HepG2 (cell line): ENCODE data around the gene TTN. TPM values are rescaled to one million over a fixed set of nuclear protein-coding genes. Genes with fewer than 3 reads are reported as not detected.
A peak's percentile ranks its signal among the peaks of the same experiment; 100 is the strongest.

Source experiments
- ATF7-NPFF ChIP-seq: sonication (generic); formaldehyde crosslinking; IDR thresholded peaks from 2 replicates; pipeline ENCODE4 v1.8.1; 2023; ENCODE audit warnings: mild to moderate bottlenecking, low read depth, missing genetic modification reagents, moderate library complexity
- CEBPB ChIP-seq: IDR thresholded peaks from 2 replicates; pipeline ENCODE4 v1.6.1; 2011; ENCODE audit warnings: low read depth, low read length, improper control_type of control experiment, borderline replicate concordance
- HHEX ChIP-seq: IDR thresholded peaks from 2 replicates; pipeline ENCODE4 v1.6.1; 2016; ENCODE audit warnings: control low read depth
- HIVEP1 ChIP-seq: sonication (generic); formaldehyde crosslinking; IDR thresholded peaks from 2 replicates; pipeline ENCODE4 v1.4.0; 2020; ENCODE audit warnings: mild to moderate bottlenecking, missing genetic modification reagents
- IKZF1 ChIP-seq: fragments of 450-650 bp; IDR thresholded peaks from 2 replicates; pipeline ENCODE4 v1.7.1; 2016
- IRX3 ChIP-seq: sonication (generic); formaldehyde crosslinking; IDR thresholded peaks from 2 replicates; pipeline ENCODE4 v1.8.1; 2023; ENCODE audit warnings: mild to moderate bottlenecking, low read depth, missing genetic modification reagents, borderline replicate concordance
- NFKB2 ChIP-seq: sonication (generic); formaldehyde crosslinking; IDR thresholded peaks from 2 replicates; pipeline ENCODE4 v1.4.0; 2020; ENCODE audit warnings: missing genetic modification reagents, borderline replicate concordance
- NFKBIZ ChIP-seq: IDR thresholded peaks from 2 replicates; pipeline ENCODE4 v1.6.1; 2018; ENCODE audit warnings: missing genetic modification reagents, missing compliant biosample characterization
- NFRKB ChIP-seq: fragments of 450-650 bp; IDR thresholded peaks from 2 replicates; pipeline ENCODE4 v1.6.1; 2017
- PHF5A ChIP-seq: IDR thresholded peaks from one replicate; pipeline ENCODE4 v1.6.1; 2018; ENCODE audit warnings: low read depth, missing genetic modification reagents; ENCODE audit not compliant: unreplicated experiment
- POLR2AphosphoS2 ChIP-seq: IDR thresholded peaks from 2 replicates; pipeline ENCODE4 v1.6.1; 2011; ENCODE audit warnings: low read depth, low read length, improper control_type of control experiment
- SMAD9 ChIP-seq: sonication (generic); formaldehyde crosslinking; IDR thresholded peaks from 2 replicates; pipeline ENCODE4 v1.5.1; 2020; ENCODE audit warnings: mild to moderate bottlenecking, missing genetic modification reagents
- SNRNP70 ChIP-seq: fragments of 200-400 bp; formaldehyde crosslinking; IDR thresholded peaks from 2 replicates; pipeline ENCODE4 v1.6.1; 2017; ENCODE audit warnings: mild to moderate bottlenecking, low read depth, low read length, moderate library complexity
- SPEN ChIP-seq: sonication (generic); formaldehyde crosslinking; IDR thresholded peaks from 2 replicates; pipeline ENCODE4 v1.5.1; 2020; ENCODE audit warnings: low read depth, mild to moderate bottlenecking, missing genetic modification reagents
- THYN1 ChIP-seq: sonication (generic); formaldehyde crosslinking; IDR thresholded peaks from 2 replicates; pipeline ENCODE4 v1.8.1; 2023; ENCODE audit warnings: low read depth, mild to moderate bottlenecking, moderate library complexity, missing genetic modification reagents, borderline replicate concordance
- WIZ ChIP-seq: sonication (generic); formaldehyde crosslinking; IDR thresholded peaks from 2 replicates; pipeline ENCODE4 v1.5.1; 2020; ENCODE audit warnings: mild to moderate bottlenecking, missing genetic modification reagents
- XBP1 ChIP-seq: sonication (generic); formaldehyde crosslinking; IDR thresholded peaks from 2 replicates; pipeline ENCODE4 v1.5.0; 2020; ENCODE audit warnings: missing genetic modification reagents
- ZMAT3 ChIP-seq: sonication (generic); formaldehyde crosslinking; conservative IDR thresholded peaks from 2 replicates; pipeline ENCODE4 v1.7.0; 2021; ENCODE audit warnings: missing genetic modification reagents
- ZNF124 ChIP-seq: sonication (generic); formaldehyde crosslinking; IDR thresholded peaks from 2 replicates; pipeline ENCODE4 v1.4.0; 2020; ENCODE audit warnings: missing genetic modification reagents
- ZNF180 ChIP-seq: sonication (generic); formaldehyde crosslinking; IDR thresholded peaks from 2 replicates; pipeline ENCODE4 v1.4.0; 2020; ENCODE audit warnings: low read depth, missing genetic modification reagents, borderline replicate concordance
- ZNF230 ChIP-seq: sonication (generic); formaldehyde crosslinking; IDR thresholded peaks from 2 replicates; pipeline ENCODE4 v1.4.0; 2020; ENCODE audit warnings: mild to moderate bottlenecking, missing genetic modification reagents
- ZNF235 ChIP-seq: sonication (generic); formaldehyde crosslinking; IDR thresholded peaks from 2 replicates; pipeline ENCODE4 v1.8.1; 2023; ENCODE audit warnings: mild to moderate bottlenecking, missing genetic modification reagents, borderline replicate concordance
- ZNF335 ChIP-seq: sonication (generic); formaldehyde crosslinking; IDR thresholded peaks from 2 replicates; pipeline ENCODE4 v1.4.0; 2020; ENCODE audit warnings: missing genetic modification reagents
- ZNF430 ChIP-seq: sonication (generic); formaldehyde crosslinking; IDR thresholded peaks from 2 replicates; pipeline ENCODE4 v1.9.0; 2021; ENCODE audit warnings: mild to moderate bottlenecking, missing genetic modification reagents
- ZNF629 ChIP-seq: sonication (generic); formaldehyde crosslinking; conservative IDR thresholded peaks from 2 replicates; pipeline ENCODE4 v1.5.0; 2020; ENCODE audit warnings: missing genetic modification reagents
- polyA plus RNA-seq, 8 experiments: library from polyadenylated mRNA; depleted of rRNA in 3 of 8; stranded (reverse) in 7 of 8; unstranded in 1 of 8; fragments of >200 nt; fragmentation: Illumina TruSeq in 4 of 8; extraction: Trizol in 4 of 8; gene quantifications; 2 replicates each; pipeline versions ENCODE4 v1.2.1 to v1.2.3, GENCODE V29; 2011 to 2016; ENCODE audit warnings: low read depth in 4 of 8, missing spikeins in 1 of 8, mixed read lengths in 1 of 8; ENCODE audit not compliant: insufficient read depth in 1 of 8
- total RNA-seq, 5 experiments: library from RNA; depleted of rRNA; stranded (reverse); fragments of >200 nt; fragmentation: Illumina TruSeq; extraction: Trizol; gene quantifications; 2 replicates each; pipeline ENCODE4 v1.2.3, GENCODE V29; 2016; ENCODE audit warnings: low read depth in 1 of 5
- TF ChIP-seq, protein P1 (sequence below): sonication (generic); formaldehyde crosslinking; IDR thresholded peaks from 2 replicates; pipeline ENCODE4 v1.5.1; 2020; ENCODE audit warnings: mild to moderate bottlenecking, missing genetic modification reagents, moderate library complexity
- TF ChIP-seq, protein P2 (sequence below): sonication (generic); formaldehyde crosslinking; IDR thresholded peaks from 2 replicates; pipeline ENCODE4 v1.9.0; 2021; ENCODE audit warnings: missing genetic modification reagents, borderline replicate concordance

TTN gene
- total and polyA plus RNA-seq, 2 of the 13 experiments (the other 11 are each of a cell fraction or from before 2014, with no cell fraction given), result under 0.01 TPM

DNA sequence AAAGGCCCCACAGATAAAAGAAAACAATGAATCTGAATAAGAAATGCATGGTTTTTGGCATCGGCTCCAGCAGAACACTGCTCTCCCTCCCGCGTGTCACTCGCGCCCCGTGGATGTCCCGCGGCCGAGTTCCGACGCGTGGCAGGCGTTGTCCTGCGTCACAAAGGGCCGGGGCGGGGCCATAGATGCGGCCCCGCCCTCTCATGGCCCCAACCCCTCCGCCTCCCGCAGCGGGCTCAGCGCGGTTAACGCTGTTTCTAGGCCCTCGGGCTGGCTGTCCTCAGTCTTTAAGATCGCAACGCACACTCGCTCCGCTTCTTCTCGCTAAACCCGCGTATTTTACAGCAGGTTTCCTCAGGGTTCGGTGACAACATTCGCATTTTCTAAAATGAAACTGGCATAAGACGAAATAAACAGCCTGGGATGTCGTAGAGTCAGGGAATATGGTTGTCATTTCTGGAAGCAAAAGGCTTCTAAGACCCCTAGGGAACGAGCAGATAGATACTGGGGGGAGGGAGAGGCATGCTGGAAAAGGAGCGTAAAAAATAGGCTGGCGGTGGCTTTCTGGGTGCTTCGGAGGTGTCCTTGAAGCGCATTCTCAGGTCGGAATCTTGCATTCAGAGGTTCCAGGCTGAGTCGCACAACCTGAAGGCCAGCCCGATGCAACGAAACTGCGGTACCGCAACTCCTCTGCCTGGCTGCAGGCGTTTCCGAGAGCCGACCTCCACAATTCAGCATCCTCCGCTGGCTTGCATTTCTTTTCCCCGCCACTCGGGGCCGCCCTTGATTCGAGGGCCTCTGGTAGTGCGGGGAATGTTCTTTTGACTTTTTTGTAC is 328.6 kb downstream of the TTN start, which contains the start of gene FKBP7 (continued):
- TF ChIP-seq, protein P1, sequence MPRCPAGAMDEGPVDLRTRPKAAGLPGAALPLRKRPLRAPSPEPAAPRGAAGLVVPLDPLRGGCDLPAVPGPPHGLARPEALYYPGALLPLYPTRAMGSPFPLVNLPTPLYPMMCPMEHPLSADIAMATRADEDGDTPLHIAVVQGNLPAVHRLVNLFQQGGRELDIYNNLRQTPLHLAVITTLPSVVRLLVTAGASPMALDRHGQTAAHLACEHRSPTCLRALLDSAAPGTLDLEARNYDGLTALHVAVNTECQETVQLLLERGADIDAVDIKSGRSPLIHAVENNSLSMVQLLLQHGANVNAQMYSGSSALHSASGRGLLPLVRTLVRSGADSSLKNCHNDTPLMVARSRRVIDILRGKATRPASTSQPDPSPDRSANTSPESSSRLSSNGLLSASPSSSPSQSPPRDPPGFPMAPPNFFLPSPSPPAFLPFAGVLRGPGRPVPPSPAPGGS (CRISPR knock-in tag), result peak; percentile 88
- TF ChIP-seq ZMAT3 (peak; percentile 79; the same call in 1 of the 2 replicates), ZNF180 (no peak), ZNF629 (CRISPR knock-in tag) (peak; percentile 38; the same call in 1 of the 2 replicates), SNRNP70 (no peak), ZNF230 (peak; percentile 26), HIVEP1 (CRISPR knock-in tag) (peak; percentile 40), SMAD9 (peak; percentile 44; the same call in 1 of the 2 replicates), HHEX (CRISPR knock-in tag) (0 out of 2 replicates have a peak, but pooled peaks have one; percentile 6), ZNF430 (CRISPR knock-in tag) (peak; percentile 95), THYN1 (no peak), SPEN (peak; percentile 51; the same call in 1 of the 2 replicates), NFRKB (no peak), XBP1 (CRISPR knock-in tag) (peak; percentile 81; the same call in 1 of the 2 replicates), PHF5A (CRISPR knock-in tag) (peak; percentile 43), POLR2AphosphoS2 (no peak), NFKBIZ (CRISPR knock-in tag) (peak; percentile 42; the same call in 1 of the 2 replicates), IRX3 (CRISPR knock-in tag) (peak; percentile 17; the same call in 1 of the 2 replicates), NFKB2 (CRISPR knock-in tag) (peak; percentile 89; the same call in 1 of the 2 replicates), WIZ (CRISPR knock-in tag) (no peak), CEBPB (no peak), ATF7-NPFF (CRISPR knock-in tag) (peak; percentile 54; the same call in 1 of the 2 replicates), ZNF235 (CRISPR knock-in tag) (peak; percentile 80; the same call in 1 of the 2 replicates), IKZF1 (no peak), ZNF335 (CRISPR knock-in tag) (peak; percentile 85), ZNF124 (CRISPR knock-in tag) (0 out of 2 replicates have a peak, but pooled peaks have one; percentile 66)
- TF ChIP-seq, protein P2, sequence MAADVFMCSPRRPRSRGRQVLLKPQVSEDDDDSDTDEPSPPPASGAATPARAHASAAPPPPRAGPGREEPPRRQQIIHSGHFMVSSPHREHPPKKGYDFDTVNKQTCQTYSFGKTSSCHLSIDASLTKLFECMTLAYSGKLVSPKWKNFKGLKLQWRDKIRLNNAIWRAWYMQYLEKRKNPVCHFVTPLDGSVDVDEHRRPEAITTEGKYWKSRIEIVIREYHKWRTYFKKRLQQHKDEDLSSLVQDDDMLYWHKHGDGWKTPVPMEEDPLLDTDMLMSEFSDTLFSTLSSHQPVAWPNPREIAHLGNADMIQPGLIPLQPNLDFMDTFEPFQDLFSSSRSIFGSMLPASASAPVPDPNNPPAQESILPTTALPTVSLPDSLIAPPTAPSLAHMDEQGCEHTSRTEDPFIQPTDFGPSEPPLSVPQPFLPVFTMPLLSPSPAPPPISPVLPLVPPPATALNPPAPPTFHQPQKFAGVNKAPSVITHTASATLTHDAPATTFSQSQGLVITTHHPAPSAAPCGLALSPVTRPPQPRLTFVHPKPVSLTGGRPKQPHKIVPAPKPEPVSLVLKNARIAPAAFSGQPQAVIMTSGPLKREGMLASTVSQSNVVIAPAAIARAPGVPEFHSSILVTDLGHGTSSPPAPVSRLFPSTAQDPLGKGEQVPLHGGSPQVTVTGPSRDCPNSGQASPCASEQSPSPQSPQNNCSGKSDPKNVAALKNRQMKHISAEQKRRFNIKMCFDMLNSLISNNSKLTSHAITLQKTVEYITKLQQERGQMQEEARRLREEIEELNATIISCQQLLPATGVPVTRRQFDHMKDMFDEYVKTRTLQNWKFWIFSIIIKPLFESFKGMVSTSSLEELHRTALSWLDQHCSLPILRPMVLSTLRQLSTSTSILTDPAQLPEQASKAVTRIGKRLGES, result peak; percentile 69; the same call in 1 of the 2 replicates
